Activated T-helper 2 cell treated with anti-CD3 and anti-CD28 coated beads, Interferon-gamma antibody, Interleukin-2, Interleukin-4, amounts not matched to agents 10 μg/mL and 5 μg/mL and 100 μg/mL, durations not matched to agents 14 hours and 24 hours and 36 hours (primary cell): ENCODE data around the gene FCRLB. TPM values are rescaled to one million over a fixed set of nuclear protein-coding genes. Genes with fewer than 3 reads are reported as not detected.
"Not testable (repeated sequence)": the region's sequence is repeated elsewhere in the genome, so short reads cannot be mapped to it uniquely, and the experiment has no call there.

Experiments used
- DNase-seq: peaks from one replicate; pipeline ENCODE4 v3.0.0; 2021; ENCODE audit warnings: low spot score
- H3K27ac Mint-ChIP-seq: one replicate; pipeline ENCODE4 v1.8.0; 2021; ENCODE audit warnings: mixed read lengths
- H3K27me3 Mint-ChIP-seq: one replicate; pipeline ENCODE4 v1.8.0; 2021; ENCODE audit warnings: low read depth, mixed read lengths
- H3K36me3 Mint-ChIP-seq: one replicate; pipeline ENCODE4 v1.8.0; 2021; ENCODE audit warnings: low read depth, mixed read lengths
- H3K4me1 Mint-ChIP-seq: one replicate; pipeline ENCODE4 v1.8.0; 2021; ENCODE audit warnings: low read depth, mixed read lengths
- H3K4me3 Mint-ChIP-seq: one replicate; pipeline ENCODE4 v1.8.0; 2021; ENCODE audit warnings: low read depth, mild to moderate bottlenecking, moderate library complexity, mixed read lengths
- H3K9me3 Mint-ChIP-seq: one replicate; pipeline ENCODE4 v1.8.0; 2021; ENCODE audit warnings: mixed read lengths
- intact Hi-C: fragments of 100-400 bp; cut with micrococcal nuclease; formaldehyde crosslinking; loops from one replicate; pipeline ENCODE4 v1.15.1; 2023
- total RNA-seq: library from RNA; stranded (reverse); gene quantifications from 2 replicates; pipeline ENCODE4 v1.2.3, GENCODE V29; 2022

The FCRLB gene
- total RNA-seq, 1 donor from 2014 or later, result not detected

DNA sequence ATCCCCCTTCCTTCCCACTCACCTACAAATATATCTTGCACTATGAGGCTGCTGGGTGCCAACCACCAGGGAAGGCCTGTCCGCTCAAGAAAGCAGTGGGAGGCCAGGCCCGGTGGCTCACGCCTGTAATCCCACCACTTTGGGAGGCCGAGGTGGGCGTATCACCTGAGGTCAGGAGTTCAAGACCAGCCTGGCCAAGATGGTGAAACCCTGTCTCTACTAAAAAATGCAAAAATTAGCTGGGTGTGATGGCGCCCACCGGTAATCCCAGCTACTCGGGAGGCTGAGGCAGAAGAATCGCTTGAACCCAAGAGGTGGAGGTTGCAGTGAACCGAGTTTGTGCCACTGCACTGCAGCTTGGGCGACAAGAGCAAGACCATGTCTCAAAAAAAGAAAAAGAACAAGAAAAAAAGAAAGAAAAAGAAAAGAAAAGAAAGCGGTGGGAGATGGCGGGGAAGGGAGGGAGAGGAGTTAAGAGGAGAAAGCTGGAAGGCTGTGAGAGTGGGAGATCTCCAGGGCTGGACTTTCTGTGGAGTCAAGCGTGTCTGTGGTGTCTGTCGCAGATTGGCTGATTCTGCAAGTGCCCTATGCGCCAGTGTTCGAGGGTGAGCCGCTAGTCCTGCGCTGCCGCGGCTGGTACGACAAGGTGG is 4.0 kb downstream of the FCRLB start:
- Mint-ChIP-seq H3K4me1 (peaks cover 43% of the 10 kb centered on the region), H3K4me3 (peak overlapping the region; percentile 85), H3K27me3 (peaks cover 53% of the 10 kb centered on the region)
- intact Hi-C loops, DNase-seq, H3K9me3 Mint-ChIP-seq, H3K36me3 Mint-ChIP-seq, H3K27ac Mint-ChIP-seq: not testable (repeated sequence)

DNA sequence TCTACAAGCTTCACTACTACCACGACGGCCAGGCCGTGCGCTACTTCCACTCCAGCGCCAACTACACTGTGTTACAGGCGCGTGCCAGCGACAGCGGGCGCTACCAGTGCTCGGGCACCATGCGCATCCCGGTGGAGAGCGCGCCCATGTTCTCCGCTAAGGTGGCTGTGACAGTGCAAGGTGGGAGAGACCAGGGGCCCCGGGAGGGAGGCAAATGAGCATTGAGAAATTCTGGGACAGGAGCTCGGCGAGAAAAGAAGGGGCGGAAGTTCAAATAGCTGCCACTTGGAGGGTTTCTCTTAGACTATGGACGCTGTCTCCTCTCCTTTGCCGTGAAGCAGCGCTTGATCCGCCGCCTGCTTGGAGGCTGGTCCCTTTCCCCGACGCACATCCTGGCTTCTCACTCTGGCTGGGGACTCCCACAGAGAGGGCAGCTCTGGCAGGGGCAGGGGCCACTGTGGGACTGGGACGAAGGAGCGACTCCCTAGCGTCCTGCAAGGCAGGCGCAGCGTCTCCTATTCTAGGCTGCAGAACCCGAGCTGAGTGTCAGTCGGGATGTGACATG is 4.6 kb downstream of the FCRLB start:
- Mint-ChIP-seq H3K27ac (no peak overlapping the region), H3K9me3 (no peaks in the 10 kb centered on the region), H3K4me3 (peak overlapping the region; percentile 85), H3K27me3 (peaks cover 48% of the 10 kb centered on the region), H3K4me1 (peaks cover 49% of the 10 kb centered on the region), H3K36me3 (no peaks in the 10 kb centered on the region)
- intact Hi-C loops, result loop anchor here (2.0 kb wide), 1 partner anchor 15 kb away; no protein-coding TSS in a partner anchor
- peak; percentile 30 for DNase-seq

DNA sequence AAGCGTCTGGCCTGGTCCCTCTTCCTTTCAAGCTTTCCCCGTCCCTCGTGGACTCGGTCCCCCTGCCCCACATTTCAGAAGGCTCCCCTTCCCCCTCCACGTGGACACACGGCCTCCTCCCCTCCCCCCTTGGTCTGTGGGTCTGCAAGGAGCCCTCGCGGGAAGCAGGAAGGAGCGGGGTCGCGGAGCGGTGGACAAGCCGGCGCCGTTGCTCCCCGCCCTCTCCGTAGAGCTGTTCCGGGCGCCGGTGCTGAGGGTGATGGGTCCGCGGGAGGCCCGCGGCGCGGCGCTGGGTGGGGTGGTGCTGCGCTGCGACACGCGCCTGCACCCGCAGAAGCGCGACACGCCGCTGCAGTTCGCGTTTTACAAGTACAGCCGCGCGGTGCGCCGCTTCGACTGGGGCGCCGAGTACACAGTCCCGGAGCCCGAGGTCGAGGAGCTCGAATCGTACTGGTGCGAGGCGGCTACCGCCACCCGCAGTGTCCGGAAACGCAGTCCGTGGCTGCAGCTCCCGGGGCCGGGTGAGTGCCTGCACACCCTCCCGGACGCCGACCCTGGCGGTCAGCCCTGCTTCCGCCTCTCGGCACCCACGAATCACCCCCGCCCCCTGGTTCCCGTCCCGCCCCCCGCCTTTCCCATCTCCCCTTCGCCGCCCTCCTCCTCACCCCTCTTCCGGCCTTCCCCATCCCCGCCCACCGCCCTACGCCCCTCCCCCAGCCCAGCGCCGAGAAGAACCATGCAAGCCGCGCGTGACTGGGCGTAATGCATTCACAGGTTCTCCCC is 5.3 kb downstream of the FCRLB start:
- H3K27ac Mint-ChIP-seq, result peak overlapping the region; percentile 19
- intact Hi-C loops, result loop anchor here (1.0 to 2.0 kb wide), 2 partner anchors 14 to 18 kb away; no protein-coding TSS in a partner anchor
- peak; percentile 66 for DNase-seq

DNA sequence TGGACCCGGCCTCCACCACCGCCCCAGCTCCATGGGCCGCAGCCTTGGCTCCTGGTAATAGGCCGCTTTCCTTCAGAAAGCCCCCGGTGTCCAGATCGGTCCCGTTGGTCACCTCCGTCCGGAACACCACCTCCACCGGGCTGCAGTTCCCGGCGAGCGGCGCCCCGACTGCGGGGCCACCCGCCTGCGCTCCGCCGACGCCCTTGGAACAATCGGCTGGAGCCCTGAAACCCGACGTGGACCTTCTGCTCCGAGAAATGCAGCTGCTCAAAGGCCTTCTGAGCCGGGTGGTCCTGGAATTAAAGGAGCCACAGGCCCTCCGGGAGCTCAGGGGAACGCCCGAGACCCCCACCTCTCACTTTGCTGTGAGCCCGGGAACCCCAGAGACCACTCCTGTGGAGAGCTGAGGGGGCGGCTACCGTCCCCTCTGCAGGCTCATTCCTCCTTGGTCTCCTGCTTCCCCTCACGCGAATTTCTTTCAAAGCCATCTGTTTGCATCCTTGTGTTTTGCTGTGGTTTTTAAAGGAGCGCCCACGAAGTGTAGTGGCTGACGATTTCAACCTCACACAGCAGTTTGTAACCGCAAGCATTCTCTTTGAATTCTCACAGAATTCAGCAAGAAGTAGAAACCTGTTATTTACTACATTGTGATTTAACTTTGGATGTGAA is 6.0 kb downstream of the FCRLB start:
- DNase-seq, result peak; percentile 52
- H3K4me1 Mint-ChIP-seq, result peaks cover 48% of the 10 kb centered on the region
- H3K36me3 Mint-ChIP-seq, result no peaks in the 10 kb centered on the region
- intact Hi-C loops, result loop anchor here (1.0 to 2.0 kb wide), 2 partner anchors 13 to 17 kb away; no protein-coding TSS in a partner anchor
- H3K9me3 Mint-ChIP-seq, result no peaks in the 10 kb centered on the region
- peaks cover 50% of the 10 kb centered on the region for H3K27me3 Mint-ChIP-seq
- H3K4me3 Mint-ChIP-seq, result peak overlapping the region; percentile 85
- H3K27ac Mint-ChIP-seq, result peak overlapping the region; percentile 80

More for the DNA sequence above, 5.3 kb downstream of the FCRLB start:
- peaks cover 49% of the 10 kb centered on the region for H3K27me3 Mint-ChIP-seq
- H3K36me3 Mint-ChIP-seq, result no peaks in the 10 kb centered on the region
- H3K4me1 Mint-ChIP-seq, result peaks cover 54% of the 10 kb centered on the region
- H3K4me3 Mint-ChIP-seq, result peak overlapping the region; percentile 85
- no peaks in the 10 kb centered on the region for H3K9me3 Mint-ChIP-seq

DNA sequence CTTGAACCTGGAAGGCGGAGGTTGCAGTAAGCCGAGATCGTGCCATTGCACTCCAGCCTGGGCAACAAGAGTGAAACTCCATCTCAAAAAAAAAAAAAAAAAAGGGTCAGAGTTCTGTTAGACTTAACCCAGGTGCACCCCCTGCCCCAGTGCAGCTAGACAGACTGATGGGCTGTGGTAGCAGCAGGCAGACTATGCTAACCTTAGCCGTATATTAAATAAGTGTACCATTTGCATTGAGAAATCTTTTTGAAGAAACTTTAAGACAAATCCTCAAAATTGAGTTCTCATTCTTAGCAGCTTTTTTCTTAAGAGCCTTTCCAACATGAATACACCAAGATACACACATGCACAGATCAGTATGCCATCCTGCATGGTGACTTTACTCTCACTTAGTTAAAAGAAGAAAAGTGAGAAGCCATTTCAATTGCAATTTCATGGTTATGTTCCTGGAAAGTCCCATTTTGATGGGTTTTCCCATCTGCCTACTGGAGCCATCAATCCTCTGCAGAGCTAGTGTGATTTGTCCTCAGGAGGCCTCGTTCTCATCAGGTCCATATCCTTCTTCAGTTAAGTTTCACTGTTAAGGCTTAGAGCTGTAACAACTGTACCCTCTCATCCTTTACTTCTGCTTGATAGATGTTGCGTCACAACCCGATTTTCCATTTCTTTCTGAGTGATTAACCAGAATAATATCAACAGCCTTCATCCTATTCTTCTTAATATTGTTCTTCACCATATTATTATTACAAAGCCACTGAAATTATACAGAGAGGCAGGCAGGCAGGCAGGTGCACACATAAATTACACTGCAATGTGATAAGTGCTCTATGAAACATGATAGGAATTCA is 7.3 kb downstream of the FCRLB start:
- Mint-ChIP-seq H3K27me3 (peaks cover 47% of the 10 kb centered on the region), H3K27ac (no peak overlapping the region), H3K9me3 (no peaks in the 10 kb centered on the region), H3K4me3 (no peak overlapping the region), H3K4me1 (peaks cover 47% of the 10 kb centered on the region), H3K36me3 (no peaks in the 10 kb centered on the region)
- intact Hi-C loops, result no loop called here
- no peak for DNase-seq

DNA sequence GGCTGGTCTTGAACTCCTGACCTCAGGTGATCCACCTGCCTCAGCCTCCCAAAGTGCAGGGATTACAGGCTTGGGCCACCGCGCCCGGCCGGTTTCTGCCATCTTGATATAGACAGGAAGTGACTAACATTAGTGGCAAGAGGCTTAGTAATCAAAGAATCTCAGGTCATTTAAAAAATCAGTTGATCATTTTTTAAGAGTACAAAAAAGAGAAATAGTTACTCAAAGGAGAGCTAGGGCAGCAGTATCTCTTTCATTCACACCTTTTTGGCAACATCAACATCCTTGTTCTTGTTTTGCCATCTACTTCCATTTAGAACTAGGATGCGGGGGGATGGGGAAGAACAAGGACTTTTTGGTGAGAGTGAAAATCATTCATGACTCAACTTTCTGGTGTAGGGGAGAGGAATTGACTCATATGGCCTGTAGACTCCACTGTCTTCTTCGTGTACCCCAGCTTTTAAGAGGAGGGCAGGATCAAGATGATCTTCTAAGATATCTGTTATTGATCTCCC is 8.8 kb downstream of the FCRLB start:
- H3K27me3 Mint-ChIP-seq, result peaks cover 40% of the 10 kb centered on the region
- no peak overlapping the region for H3K4me3 Mint-ChIP-seq

DNA sequence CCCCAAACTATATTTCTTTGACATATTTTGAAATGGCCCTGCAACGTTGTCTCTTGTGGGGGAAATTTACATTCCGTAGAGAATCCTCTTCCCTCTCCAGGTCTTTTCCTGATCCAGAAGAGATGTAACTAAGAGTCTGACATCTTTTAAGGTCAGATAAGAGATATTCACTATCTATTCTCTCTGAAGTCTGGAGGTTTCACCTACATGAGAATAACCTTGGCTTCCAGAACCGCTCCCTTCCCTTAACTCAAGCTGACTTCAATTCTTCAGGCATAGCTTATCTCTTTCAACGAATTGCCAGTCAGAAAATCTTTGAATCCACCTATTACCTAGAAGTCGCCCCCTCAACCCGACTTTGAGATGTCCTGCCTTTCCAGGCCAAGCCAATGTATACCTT is 9.9 kb downstream of the FCRLB start:
- intact Hi-C loops, result no loop called here

More for the DNA sequence above, 8.8 kb downstream of the FCRLB start:
- peaks cover 44% of the 10 kb centered on the region for H3K4me1 Mint-ChIP-seq
- intact Hi-C loops, result no loop called here
- no peaks in the 10 kb centered on the region for H3K36me3 Mint-ChIP-seq
- H3K9me3 Mint-ChIP-seq, result no peaks in the 10 kb centered on the region
- H3K27ac Mint-ChIP-seq, result peak overlapping the region; percentile 71
- DNase-seq, result no peak

DNA sequence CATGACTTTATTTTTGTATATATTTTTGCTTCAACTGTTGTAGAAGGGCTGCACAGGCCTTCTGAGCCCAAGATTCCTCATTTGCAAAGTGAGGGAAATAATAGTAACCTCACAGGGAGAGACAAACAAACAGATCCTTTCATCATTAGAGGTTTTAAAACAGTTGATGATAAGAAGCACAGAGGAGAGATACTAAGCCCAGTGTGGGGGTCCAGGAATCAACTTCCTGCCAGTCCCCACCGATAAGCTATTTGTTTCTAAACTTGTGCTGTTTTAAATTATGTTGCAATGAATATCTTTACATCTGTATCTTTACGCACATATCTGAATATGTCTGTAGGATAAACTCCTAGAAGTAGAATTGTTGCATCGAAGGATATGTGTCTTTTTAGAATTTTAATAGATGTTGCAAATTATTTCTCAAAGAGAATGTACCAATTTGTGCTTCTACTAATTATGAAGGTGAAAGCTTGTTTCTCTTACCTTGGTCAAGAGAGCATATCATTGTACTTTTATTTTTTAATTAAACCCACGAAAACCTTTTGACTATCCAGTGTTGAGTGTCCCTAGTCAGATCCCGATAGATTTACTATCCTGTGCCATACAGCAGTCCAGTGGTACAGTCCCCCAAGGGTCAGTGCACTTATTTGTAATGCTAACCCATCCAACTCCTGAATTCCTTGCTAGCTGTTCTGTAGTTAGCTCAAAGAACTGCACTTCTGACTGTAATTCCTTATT is 10.8 kb downstream of the FCRLB start:
- no peak for DNase-seq
- Mint-ChIP-seq H3K4me1 (peaks cover 48% of the 10 kb centered on the region), H3K4me3 (no peak overlapping the region), H3K27me3 (peaks cover 43% of the 10 kb centered on the region), H3K36me3 (no peaks in the 10 kb centered on the region), H3K27ac (no peak overlapping the region), H3K9me3 (no peaks in the 10 kb centered on the region)
- intact Hi-C loops, result no loop called here

More for the DNA sequence above, 9.9 kb downstream of the FCRLB start:
- Mint-ChIP-seq H3K27me3 (peaks cover 40% of the 10 kb centered on the region), H3K36me3 (no peaks in the 10 kb centered on the region), H3K9me3 (no peaks in the 10 kb centered on the region), H3K27ac (no peak overlapping the region), H3K4me3 (no peak overlapping the region), H3K4me1 (peaks cover 43% of the 10 kb centered on the region)
- DNase-seq, result no peak

DNA sequence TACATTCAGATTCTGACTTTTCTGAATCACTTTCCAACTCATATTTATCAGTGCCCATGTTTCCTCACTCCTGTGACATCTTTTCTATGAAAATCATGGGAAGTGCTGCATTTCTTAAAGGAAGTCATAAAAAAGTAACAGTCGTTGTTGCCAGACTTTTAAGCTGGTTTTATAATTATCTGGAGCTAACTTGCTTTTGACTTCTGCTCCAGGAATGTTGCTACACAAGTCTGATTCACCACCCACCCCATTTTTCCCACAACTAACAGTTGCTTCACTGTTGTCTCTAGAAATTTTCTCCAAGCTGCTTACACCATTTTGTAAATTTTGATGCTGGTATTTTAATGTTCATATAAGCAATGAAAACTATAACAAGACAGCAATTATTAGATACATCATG is 12.2 kb downstream of the FCRLB start:
- Mint-ChIP-seq H3K4me3 (no peak overlapping the region), H3K4me1 (peaks cover 40% of the 10 kb centered on the region), H3K9me3 (no peaks in the 10 kb centered on the region), H3K36me3 (no peaks in the 10 kb centered on the region), H3K27me3 (peaks cover 41% of the 10 kb centered on the region), H3K27ac (no peak overlapping the region)
- no peak for DNase-seq
- intact Hi-C loops, result no loop called here

DNA sequence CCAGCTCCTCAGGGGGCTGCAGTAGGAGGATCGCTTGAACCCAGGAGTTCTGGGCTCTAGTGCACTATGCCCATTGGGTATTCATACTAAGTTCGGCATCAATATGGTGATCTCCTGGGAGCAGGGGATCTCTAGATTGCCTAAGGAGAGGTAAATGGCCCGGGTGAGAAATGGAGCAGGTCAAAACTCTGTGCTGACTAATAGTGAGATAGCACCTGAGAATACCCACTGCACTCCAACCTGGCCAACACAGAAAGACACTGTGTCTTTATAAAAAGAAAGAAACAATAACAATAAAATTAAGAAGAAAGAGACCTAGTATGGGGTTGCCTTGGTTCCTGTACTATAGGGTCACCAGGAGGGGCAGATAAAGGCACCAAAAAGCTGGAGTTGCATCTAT is 14.5 kb downstream of the FCRLB start:
- peaks cover 39% of the 10 kb centered on the region for H3K27me3 Mint-ChIP-seq
- H3K36me3 Mint-ChIP-seq, result no peaks in the 10 kb centered on the region
- no peaks in the 10 kb centered on the region for H3K9me3 Mint-ChIP-seq
- no peak overlapping the region for H3K4me3 Mint-ChIP-seq
- intact Hi-C loops, result no loop called here
- H3K4me1 Mint-ChIP-seq, result peaks cover 38% of the 10 kb centered on the region
- H3K27ac Mint-ChIP-seq, result no peak overlapping the region
- DNase-seq, result no peak

DNA sequence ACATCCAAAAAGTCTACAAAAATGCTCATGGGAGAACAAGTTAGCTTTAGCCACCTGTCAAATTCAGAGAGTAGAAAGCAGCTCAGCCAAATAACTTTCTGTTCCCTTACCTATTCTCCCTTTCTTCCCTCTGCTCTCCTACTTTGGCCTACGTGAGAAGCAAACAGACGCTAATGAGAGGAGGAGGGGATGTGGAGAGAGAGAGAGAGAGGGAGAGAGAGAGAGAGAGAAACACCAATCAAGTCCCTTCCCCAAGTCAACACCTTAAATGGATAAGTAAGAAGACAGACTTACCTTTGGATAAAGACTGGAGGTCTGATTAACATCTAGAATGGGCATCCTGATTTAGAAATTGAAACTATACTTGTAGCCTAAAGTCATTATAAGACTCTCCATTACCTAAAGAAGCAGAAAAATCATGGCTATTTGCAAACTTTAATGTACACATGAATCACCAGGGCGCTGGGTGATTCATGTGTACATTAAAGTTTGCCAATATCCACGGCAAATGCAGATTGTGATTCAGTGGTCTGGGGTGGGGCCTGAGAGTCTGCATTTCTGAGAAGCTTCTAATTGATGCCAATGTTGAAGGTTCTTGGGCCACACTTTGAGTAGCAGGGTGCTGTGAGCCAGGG is 15.1 kb downstream of the FCRLB start:
- peaks cover 36% of the 10 kb centered on the region for H3K27me3 Mint-ChIP-seq
- H3K4me3 Mint-ChIP-seq, result no peak overlapping the region

More for the DNA sequence above, 15.1 kb downstream of the FCRLB start:
- Mint-ChIP-seq H3K36me3 (no peaks in the 10 kb centered on the region), H3K9me3 (no peaks in the 10 kb centered on the region), H3K27ac (no peak overlapping the region), H3K4me1 (peaks cover 37% of the 10 kb centered on the region)
- DNase-seq, result no peak
- intact Hi-C loops, result no loop called here
